HCEC 1CT (cell line): ENCODE data around the gene HMG20A.

Experiments
- DNase-seq: peaks from one replicate; pipeline ENCODE4 v3.0.0-alpha.2; 2017

Gene HMG20A

DNA sequence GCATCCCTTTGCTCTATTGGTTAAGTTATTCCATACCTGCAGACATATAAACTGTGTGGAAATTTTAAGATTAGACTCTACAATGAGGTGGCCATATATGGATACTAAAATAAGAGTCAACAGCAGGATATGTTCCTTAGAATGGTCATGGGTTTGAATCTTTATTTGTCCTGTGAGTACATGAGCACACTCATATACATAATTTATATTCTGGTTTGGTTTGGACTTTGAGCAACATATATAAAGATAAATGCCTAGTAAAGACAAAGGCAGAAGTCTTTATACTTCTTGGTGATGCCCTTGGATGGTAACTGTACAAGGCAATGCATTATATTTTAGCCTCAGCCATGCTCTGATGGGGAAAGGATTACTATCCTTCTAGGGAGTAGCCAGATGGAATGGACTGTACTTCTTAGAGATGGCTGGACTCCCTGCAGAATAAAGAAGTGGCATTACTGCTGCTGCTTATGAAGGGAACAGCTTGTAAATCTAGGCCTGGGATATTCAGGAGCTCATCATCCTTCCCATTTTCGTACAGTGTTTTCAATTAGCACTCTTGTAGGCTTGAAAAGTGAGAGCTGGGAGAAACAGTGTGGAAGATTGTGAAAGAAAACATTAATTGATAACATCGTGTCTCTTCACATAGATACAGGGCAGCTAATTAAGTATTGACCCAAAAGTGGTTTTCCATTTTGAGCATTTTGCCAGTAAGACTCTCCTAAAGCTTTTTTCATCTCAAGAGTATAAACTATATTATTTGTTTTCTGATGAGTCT, 60.4 kb downstream of the HMG20A start:
- DNase-seq, result no peak

DNA sequence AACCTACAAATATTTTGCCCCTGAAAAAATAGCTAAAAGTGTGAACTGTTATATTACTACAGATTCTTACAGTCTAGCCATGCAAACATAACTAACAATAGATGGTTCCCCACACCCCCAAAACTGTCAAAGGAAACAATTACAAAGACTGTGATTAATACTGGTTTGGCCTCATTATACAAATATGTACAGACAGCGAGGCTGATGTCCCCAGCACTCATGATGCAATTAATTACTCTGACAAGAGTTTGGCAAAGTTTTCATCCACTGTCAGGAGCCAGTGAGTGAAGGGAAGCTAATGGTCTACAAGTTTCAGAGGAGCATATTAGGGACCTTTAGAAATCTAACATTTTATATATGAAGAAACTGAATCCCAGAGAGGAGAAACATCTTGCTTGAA, 61.0 kb downstream of the HMG20A start:
- DNase-seq, result peak; percentile 66

DNA sequence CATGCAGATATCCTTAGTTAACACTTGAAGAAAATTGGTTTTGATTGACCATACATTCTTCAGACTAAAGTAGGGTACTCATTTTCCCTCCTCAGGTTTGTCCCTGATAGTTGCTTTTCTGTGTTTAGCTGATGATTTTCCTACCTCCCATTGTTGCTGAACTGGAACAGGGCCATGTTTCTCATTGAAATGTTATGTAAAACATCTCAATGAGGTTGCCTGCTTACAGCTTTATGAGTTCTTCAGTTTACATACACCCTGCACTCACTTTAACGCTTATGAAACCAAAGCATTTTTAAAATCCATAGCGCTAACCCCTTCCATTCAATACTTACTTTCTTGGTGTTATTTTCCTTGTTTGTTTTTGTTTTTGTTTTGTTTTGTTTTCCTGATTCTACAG, 61.9 kb downstream of the HMG20A start:
- DNase-seq, result peak; percentile 82

DNA sequence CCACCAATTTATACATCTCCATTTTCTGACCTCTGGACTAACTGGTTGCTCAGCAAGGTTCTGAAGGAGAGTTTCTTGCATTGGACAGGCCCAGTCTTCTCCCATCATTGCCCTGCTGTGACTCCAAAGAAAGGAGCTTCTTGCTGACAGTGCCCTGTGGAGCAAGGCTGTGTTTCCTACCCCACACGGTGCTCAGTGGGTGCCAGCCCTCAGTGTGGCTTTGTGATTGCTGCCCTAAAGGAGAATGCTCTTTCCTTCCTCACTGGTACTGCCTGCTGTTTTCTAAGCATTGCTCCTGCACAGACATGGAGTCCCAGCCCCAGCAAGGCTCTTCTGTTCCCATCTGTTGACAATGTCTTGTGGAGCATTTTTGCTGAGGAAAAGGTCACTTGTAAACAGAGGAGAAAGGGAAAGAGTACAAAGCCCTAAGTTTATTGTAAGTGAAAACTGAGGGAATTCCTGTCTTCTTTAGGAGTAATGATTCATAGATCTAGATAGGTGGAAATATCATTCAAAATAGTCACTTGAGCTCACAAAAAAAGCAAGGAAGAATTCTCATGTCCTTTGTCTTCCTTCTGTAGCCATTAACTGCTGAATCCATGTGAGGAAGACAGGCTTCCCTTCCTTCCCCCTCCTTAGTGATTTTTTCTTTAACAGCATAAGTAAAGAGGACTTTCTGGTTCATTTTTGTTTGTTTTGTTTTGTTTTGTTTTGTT, 62.9 kb downstream of the HMG20A start:
- peak; percentile 11 for DNase-seq

DNA sequence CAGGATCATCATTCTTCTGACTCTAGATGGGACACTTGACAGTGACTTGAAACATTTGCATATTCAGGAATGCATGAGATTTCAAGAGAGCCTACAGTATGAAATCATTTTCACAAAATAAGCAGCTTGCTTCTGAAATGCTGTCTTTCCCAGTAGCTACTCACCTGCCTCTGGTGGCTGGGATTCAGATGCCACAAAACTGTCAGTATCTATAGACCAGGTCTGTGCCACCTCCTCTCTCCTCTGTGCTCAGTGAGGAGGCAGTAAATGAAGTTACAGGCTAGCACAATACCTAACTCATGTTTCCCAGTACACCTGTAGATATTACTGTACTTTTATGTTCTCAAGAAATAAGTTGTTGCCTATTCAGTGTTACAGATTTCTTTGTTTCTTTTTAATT, 64.3 kb downstream of the HMG20A start:
- no peak for DNase-seq

DNA sequence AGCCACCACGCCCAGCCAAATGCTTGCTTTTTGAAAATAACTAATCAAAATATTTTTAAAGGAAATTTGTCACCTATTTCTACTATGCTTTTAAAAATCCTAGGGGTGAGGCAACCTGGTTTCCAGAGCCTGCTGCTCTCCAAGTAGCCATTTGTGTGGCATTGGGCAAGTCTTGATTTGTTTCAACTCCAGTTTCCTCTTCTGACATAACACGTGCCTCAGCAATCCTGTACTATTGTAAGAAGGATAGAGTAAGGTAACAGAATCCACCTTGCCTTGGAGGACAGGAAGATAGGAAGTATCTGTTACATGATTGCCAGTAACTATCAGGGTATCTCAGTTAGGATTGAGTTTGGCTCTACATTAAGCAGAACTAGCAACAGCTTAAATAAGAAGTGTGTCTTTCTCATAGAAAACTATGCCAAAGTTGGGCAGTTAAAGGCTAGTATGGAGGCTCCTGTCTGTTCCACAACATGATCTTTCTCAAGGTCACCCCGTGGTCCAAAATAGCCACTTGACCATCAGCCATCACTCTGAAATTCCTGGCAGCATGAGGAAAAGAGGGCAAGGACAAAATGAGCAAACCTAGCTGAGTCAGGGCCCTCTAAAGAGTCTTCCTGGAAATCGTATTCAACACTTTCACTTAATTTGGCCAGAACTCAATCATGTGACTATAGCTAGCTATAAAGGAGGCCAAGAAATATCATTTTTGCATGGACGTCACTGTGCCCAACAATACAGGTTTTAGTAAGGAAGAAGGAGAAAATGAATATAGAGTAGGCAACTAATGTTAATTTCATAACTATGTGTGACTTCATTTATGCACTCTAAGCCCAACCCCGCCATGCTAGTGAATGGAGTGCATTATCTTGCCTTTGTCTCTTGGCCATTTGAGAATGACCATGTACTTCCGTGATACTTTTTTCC, 66.1 kb downstream of the HMG20A start:
- no peak for DNase-seq

DNA sequence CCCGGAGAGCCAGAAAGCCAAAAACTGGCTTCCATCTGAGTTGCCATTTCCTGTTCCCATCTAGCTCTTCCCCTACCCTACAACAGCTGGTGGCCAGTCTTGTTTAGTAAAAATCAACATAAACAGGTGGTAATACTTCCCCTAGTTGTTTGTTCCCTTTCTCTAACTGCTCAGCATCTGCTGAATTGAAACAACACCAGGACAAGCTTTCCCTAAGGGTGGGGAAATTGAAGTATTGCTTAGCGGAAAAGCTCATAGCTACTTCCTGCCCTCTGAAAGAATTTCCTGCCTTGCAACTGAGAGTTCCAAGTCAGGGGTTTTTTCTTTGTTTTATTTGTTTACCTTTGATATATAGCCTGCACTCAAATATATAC, 66.8 kb downstream of the HMG20A start:
- no peak for DNase-seq

DNA sequence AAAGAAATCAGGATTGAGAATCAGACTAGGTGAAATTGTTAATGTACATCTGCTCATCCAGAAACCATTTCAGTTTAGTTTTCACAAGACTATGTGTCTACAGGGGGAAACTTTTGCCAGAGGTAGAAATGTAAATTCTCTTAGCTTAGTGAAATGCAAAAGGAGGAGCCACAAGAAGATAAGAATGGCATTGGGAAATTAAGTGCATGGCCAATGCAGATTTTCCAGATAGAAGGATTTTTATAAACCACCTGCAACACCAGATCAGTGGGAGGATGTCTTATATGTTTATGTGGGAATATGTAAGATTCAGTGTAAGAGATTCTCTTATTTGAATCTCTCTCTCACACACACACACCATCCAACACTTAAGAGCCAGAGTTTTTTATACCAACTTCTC, 67.2 kb downstream of the HMG20A start:
- no peak for DNase-seq

DNA sequence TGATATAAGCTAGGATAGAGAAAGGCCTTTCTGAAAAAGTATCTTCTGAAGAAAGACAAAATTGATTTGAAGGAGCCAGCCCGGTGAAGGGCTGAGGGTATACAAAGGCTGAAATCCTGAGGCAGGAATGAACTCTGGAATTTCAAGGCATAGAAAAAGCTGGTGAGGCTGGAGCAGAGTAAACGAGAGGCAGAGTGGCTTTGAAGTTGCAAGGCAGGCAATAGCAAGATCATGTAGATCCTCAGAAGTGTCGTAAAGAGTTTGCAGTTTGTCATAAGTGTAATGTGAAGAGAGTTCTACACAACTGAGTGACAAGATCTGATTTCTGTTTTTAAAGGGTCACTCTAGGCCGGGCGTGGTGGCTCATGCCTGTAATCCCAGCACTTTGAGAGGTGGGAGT, 69.0 kb downstream of the HMG20A start:
- DNase-seq, result no peak

DNA sequence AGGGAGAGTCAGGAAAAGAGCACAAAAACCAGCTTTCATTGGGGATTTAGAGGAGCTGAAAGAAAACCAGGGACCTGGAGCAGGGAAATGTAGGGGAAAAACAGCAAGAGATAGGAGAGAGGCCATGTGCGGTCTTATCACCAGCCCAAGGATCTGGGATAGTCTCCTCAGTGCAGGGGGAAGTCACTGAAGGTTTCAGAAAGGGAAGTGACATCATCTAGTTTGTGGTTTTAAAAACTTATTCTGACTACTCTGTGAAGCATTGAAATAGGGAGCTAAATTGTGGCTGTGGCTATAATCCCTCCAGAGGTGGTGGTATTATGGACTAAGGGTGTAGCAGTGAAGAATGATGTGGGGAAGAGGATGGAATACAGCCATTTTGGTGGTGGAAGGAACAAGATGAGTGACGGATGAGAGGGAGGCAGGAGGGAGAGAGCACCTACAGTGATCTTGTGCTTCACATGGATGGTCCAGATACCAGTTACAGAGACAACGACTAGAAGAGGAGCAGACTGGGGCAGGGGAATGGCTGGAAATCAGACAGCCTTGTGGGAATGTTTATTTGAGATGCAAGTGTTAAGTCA, 72.7 kb downstream of the HMG20A start:
- peak; percentile 51 for DNase-seq

DNA sequence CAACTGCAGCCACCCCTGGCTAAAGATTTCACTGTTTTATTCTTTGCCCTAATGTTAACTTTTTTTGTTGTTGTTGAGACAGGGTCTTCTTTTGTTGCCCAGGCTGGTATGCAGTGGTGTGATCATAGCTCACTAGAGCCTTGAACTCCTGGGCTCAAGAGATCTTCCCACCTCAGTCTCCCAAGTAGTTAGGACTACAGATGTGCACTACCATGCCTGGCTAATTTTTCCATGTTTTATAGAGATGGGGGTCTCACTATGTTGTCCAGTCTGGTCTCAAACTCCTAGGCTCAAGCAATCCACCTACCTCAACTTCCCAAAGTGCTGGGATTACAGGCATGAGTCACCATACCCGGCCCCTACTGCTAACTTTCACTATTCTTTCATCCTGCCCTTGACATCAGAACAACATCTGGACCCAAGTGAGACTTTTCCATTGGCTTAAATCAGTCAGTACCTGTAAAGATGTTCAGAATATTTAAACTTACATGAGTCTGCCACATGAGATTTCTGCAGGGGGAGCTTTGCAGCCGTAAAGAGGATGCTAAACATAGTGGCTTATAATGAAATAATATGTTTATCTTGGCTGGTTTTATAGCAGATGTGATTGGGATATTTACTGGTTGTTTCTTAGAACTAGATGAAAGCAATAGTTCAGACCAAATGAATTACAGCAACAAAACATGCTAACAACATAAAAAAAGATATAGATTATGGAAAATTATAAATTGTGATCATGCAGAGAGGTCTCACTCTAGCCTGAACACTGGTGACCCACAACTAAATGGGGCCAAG, 73.6 kb downstream of the HMG20A start:
- DNase-seq, result no peak

DNA sequence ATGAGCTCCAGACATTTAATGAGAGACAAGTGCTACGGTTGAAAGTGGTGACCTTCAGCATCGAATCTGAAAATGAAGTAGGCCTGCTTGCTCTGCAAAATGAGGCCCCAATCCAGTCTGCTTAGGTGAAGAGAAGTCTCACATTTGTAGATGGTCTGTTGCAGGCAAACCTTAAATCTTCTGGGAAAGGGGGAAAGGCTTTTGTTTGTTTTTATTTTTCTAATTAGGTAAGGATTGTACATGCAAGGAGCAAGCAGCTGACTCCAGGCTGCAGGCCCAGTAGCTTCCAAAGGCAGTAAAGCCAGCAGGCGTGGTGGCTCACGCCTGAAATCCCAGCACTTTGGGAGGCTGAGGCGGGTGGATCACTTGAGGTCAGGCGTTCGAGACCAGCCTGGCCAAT, 74.3 kb downstream of the HMG20A start:
- no peak for DNase-seq

DNA sequence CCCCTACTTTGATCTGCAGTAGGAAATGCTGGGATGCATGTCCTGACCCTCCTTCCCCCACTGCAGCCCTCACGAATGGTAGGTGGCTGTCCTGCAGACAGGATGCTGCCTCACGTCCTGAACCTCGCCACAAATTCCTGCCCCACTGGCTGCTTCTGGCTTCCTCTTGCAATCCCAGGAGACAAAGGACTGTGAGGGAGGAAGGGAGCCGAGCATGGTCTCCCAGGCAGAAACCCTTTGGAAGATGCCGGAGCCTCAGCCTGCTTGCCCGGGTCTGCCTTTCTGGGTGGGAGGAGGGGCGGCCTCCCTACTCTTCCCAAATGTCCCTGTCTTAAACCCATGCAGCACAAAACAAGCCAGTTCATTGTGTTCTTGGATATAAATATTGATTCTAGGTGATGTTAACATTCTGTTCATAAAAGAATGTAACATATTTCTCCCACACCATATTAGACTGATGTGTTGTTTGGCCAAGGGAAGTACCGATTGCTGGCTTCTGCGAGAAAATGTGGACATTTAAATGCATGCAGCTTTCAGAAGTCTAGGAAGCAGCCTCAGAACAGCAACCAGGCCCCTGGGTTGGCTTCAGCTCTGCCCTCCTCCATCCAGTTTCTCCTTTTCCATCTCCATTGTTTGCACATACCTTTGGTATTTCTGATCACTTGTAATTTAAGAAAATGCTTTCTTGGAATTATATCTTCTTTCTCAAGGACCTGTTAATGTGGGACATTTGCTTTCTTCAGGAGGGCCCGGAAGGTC, 75.3 kb downstream of the HMG20A start:
- no peak for DNase-seq

DNA sequence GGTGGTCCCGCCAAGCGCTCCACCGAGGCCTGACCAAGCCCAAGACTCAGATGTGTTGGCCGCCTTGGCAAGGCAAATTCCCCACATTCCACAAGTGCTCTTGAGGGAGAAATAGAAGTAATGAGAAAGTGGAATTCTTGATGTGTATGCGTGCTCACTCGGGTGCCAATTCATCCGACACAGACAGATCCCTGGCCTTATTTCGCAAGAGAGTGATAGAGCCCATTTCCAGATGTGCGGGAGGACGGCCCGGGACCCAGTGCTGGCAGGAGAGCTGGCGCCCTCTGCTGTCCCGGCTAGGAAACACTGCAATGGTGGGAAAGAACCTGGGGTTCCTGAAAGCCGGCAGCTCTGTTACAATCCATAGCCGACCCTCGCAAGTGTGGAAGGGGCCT, 76.0 kb downstream of the HMG20A start:
- DNase-seq, result peak; percentile 96

DNA sequence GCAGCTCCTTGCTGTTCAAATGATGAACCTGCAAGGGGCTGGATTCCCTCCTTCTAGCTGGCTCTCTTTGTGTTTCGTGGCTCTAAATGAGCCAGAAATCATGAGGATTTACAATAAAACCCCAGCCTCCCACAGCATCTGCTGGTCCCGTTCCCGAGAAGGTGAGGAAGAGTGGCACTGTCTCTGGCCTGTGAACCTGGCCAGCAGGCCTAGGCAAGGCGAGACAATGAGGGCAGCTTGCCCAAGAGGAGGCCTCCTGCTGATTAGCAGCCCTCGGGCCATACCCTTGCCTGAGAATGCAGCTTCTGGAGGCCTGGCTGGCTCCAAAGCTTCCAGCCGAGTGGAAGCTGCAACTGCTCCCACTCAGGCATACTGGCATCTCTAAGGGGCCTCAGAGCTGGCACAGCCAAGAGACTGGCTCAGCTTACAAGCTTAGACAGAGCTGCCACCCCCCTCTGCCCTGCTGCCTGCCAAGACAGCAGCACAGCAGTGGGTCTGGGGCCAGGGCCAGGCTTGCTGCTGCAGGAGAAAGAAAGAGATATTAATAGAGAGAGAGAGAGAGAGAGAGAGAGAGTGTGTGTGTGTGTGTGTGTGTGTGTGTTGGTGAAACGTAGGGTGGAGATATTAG, 76.5 kb downstream of the HMG20A start:
- no peak for DNase-seq

DNA sequence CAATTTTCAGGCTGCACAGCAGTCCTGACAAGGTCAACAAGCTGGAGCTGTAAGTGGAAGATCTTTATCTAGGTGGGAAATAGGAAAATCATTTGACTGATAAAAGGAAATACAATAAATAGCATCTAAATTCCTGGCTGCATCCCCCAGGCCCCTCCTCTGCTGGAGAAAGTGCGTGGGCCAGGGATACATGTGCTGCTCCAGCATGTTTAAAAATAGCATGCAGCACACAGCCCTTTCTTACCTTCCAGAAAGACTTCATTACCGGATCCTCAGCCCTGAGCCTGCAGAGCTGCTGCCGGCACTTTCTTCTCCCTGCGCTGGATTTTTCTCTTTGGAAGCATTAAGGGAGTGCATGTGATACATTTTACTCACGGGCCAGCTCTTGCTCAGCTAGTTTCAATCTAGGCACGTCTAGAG, 77.3 kb downstream of the HMG20A start:
- no peak for DNase-seq

DNA sequence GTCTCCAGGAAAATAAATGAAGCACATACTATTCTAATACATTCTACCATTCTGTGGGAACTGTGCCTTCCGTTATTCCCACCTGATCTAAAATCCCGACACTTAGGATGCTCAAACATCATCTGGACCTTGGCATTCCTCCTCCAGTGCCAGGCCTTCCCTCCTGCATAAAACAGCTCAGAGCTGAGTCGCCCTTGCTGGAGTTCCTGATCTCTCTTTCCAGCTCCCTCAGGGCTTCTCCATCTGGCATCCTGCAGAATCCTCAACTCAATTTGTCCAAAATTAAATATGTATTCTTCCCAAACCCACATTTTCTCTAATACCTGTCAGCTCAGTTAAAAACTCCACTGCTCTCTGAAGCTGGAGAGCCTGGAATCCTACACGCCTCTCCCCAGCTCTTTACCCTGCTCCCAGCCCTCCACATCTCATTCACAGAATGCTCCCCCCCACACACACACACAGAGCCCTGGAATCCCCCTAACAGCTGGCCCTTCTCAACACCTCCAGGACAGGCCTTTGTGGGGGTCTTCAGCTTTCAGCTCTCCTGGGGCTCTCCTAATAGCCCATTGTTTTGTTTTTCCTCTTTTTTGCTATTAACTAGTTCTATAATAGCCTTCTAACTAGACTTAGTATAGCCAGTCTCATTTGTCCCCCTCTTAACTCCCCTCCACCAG, 78.5 kb downstream of the HMG20A start:
- no peak for DNase-seq

DNA sequence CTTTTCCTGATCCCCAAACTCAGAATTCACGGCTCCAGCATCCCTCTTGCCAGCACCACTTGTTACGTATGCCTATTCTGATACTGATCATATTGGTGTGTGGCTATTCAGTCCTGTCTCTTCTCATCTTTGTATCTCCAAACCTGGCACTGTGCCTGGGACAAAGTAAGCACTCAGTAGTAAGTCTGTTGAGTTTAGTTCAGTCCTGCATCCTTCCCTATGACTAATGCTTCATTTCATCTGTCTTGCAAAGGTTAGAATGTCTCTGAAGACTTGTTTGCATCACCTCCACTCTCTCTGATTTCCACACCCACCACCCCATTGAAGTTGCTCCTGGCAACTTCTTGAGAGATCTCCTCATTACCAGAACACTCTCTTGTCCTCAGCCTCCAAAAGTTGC, 80.3 kb downstream of the HMG20A start:
- DNase-seq, result no peak

DNA sequence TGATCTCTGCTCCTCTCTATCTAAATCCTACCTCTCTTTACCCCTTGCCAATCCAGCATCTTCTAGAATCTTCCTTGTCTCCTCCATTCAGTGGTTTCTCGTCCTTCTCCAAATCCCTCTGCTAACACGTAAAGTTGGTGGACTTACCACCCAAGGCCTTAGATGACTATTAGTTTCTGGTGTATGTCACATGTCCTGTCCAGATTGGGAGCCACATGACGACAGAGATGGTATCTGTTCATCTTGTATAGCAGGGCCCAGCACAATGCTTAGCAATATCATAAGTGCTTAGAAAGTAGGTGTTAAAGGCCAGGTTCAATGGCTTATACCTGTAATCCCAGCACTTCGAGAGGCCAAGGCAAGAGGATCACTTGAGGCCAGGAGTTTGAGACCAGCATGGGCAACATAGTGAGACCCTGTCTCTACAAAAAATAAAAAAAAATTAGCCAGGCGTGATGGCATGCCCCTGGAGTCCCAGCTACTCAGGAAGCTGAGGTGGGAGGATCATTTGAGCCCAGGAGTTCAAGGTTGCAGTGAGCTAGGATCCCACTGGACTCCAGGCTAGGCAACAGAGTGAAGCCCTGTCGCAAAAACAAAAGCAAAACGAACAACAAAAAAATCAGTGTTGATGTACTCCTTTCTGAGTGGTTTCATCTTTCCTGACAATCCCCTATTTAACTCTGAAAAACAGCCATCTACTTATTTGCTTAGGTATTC, 81.8 kb downstream of the HMG20A start:
- no peak for DNase-seq

DNA sequence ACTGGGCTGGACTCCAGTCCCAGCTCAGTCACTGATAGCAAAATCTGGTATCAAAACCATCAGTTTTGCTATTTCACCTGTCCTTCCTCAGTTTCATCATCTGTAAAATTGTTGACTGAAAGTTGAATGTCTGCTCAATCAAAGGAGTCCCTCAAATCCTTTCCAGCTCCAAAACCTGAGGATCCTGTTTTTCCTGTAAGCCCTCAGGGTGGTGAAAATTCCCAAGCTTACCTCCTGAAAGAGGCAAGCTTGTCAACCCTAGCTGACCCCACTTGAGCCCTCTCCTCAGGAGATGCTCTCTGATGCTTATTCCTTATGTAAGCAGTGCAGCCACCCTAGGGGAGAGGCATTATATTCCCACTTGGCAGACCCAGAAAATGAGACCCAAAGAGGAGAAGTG, 82.6 kb downstream of the HMG20A start:
- no peak for DNase-seq
